ENCODE results near the gene SMIM7.

The SMIM7 gene

GRCh38 chr19:16619457-16619856, 40.5 kb downstream of the SMIM7 start:
- H3K9me3 ChIP-seq = no peaks in the 10 kb centered on the region
- H3K4me1 ChIP-seq = peaks cover 7% of the 10 kb centered on the region
- TF ChIP-seq CTCF (IDR thresholded peaks at IDR 0.05; ENCODE audit: low read depth, low read length) = no peak
- no peaks in the 10 kb centered on the region for H3K27me3 ChIP-seq
- DNase-seq = no peak
- H3K4me3 ChIP-seq (ENCODE audit: low read depth, low read length) = no peak overlapping the region
- H3K36me3 ChIP-seq = no peaks in the 10 kb centered on the region

- no peaks in the 10 kb centered on the region for H3K27me3 ChIP-seq
- no peak for DNase-seq
- no peaks in the 10 kb centered on the region for H3K9me3 ChIP-seq
- H3K36me3 ChIP-seq = no peaks in the 10 kb centered on the region
- no peak for TF ChIP-seq CTCF (IDR thresholded peaks at IDR 0.05; ENCODE audit: low read depth, low read length)
- H3K4me3 ChIP-seq (ENCODE audit: low read depth, low read length) = no peak overlapping the region
- peaks cover 7% of the 10 kb centered on the region for H3K4me1 ChIP-seq
Measured at GRCh38 chr19:16618248-16618647, 41.7 kb downstream of the SMIM7 start.

GRCh38 chr19:16615808-16616207, 44.1 kb downstream of the SMIM7 start:
- no peak for DNase-seq
- Histone ChIP-seq H3K27me3 (no peaks in the 10 kb centered on the region), H3K4me3 (ENCODE audit: low read depth, low read length) (no peak overlapping the region), H3K9me3 (no peaks in the 10 kb centered on the region), H3K4me1 (peaks cover 7% of the 10 kb centered on the region), H3K36me3 (no peaks in the 10 kb centered on the region)
- TF ChIP-seq CTCF (IDR thresholded peaks at IDR 0.05; ENCODE audit: low read depth, low read length) = no peak

GRCh38 chr19:16614941-16615340, 45.0 kb downstream of the SMIM7 start:
- TF ChIP-seq CTCF (IDR thresholded peaks at IDR 0.05; ENCODE audit: low read depth, low read length) = no peak
- DNase-seq = no peak
- H3K4me1 ChIP-seq = peaks cover 7% of the 10 kb centered on the region
- no peaks in the 10 kb centered on the region for H3K27me3 ChIP-seq
- no peak overlapping the region for H3K4me3 ChIP-seq (ENCODE audit: low read depth, low read length)
- no peaks in the 10 kb centered on the region for H3K36me3 ChIP-seq
- H3K9me3 ChIP-seq = no peaks in the 10 kb centered on the region

GRCh38 chr19:16613841-16614240, 46.1 kb downstream of the SMIM7 start:
- H3K9me3 ChIP-seq = no peaks in the 10 kb centered on the region
- TF ChIP-seq CTCF (IDR thresholded peaks at IDR 0.05; ENCODE audit: low read depth, low read length) = no peak
- H3K4me1 ChIP-seq = peaks cover 3% of the 10 kb centered on the region
- H3K36me3 ChIP-seq = no peaks in the 10 kb centered on the region
- DNase-seq = no peak
- H3K4me3 ChIP-seq (ENCODE audit: low read depth, low read length) = no peak overlapping the region
- no peaks in the 10 kb centered on the region for H3K27me3 ChIP-seq

GRCh38 chr19:16612636-16613035, 47.3 kb downstream of the SMIM7 start:
- no peak for DNase-seq
- Histone ChIP-seq H3K27me3 (no peaks in the 10 kb centered on the region), H3K4me1 (no peaks in the 10 kb centered on the region), H3K4me3 (ENCODE audit: low read depth, low read length) (no peak overlapping the region), H3K9me3 (no peaks in the 10 kb centered on the region), H3K36me3 (no peaks in the 10 kb centered on the region)
- no peak for TF ChIP-seq CTCF (IDR thresholded peaks at IDR 0.05; ENCODE audit: low read depth, low read length)

All from BE2C (cell line).